Measurements from ENCODE around the gene PKN3. TPM values are rescaled to one million over a fixed set of nuclear protein-coding genes. Genes with fewer than 3 reads are reported as not detected.

The PKN3 gene
- total and polyA plus RNA-seq, 4 donors, result 0.61 to 4.2 (median 1.5) TPM

GRCh38 chr9:128757602-128758001, 55.3 kb downstream of the PKN3 start (continued):
- TF ChIP-seq, protein P1, sequence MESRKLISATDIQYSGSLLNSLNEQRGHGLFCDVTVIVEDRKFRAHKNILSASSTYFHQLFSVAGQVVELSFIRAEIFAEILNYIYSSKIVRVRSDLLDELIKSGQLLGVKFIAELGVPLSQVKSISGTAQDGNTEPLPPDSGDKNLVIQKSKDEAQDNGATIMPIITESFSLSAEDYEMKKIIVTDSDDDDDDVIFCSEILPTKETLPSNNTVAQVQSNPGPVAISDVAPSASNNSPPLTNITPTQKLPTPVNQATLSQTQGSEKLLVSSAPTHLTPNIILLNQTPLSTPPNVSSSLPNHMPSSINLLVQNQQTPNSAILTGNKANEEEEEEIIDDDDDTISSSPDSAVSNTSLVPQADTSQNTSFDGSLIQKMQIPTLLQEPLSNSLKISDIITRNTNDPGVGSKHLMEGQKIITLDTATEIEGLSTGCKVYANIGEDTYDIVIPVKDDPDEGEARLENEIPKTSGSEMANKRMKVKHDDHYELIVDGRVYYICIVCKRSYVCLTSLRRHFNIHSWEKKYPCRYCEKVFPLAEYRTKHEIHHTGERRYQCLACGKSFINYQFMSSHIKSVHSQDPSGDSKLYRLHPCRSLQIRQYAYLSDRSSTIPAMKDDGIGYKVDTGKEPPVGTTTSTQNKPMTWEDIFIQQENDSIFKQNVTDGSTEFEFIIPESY (IDR thresholded peaks at IDR 0.05), result no peak
- TF ChIP-seq HNF4A (conservative IDR thresholded peaks at IDR 0.05), result no peak
- no peak for TF ChIP-seq NR2F2 (IDR thresholded peaks at IDR 0.05)
- TF ChIP-seq RAD21 (IDR thresholded peaks at IDR 0.05), result no peak
- no peak for TF ChIP-seq RXRA (IDR thresholded peaks at IDR 0.05)
- TF ChIP-seq, protein P2, sequence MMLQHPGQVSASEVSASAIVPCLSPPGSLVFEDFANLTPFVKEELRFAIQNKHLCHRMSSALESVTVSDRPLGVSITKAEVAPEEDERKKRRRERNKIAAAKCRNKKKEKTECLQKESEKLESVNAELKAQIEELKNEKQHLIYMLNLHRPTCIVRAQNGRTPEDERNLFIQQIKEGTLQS (IDR thresholded peaks at IDR 0.05), result no peak
- TF ChIP-seq TAF1 (conservative IDR thresholded peaks at IDR 0.05), result no peak
- TF ChIP-seq, protein P3, sequence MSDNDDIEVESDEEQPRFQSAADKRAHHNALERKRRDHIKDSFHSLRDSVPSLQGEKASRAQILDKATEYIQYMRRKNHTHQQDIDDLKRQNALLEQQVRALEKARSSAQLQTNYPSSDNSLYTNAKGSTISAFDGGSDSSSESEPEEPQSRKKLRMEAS (IDR thresholded peaks at IDR 0.05), result no peak
- TF ChIP-seq HNF4G (IDR thresholded peaks at IDR 0.05), result no peak

- WGBS, result 37% methylated on average over 9 of the region's 9 CpGs
- no peaks in the 10 kb centered on the region for H3K27me3 ChIP-seq (ENCODE audit: control insufficient read depth in 4 of 4, insufficient read depth in 4 of 4, low read length in 3 of 4)
- DNase-seq (ENCODE audit: low spot score), result no peak
- H3K9ac ChIP-seq (ENCODE audit: low read depth in 1 of 2, low read length in 2 of 2), result peak overlapping the region; percentile 8 to 26
- no peaks in the 10 kb centered on the region for H3K9me3 ChIP-seq (ENCODE audit: control insufficient read depth in 4 of 4, low read length in 3 of 4)
- H3K4me3 ChIP-seq (ENCODE audit: low read depth in 1 of 3, low read length in 3 of 3), result no peak overlapping the region
- peaks cover 0 to 2% (median 0%) of the 10 kb centered on the region in 4 donors for H3K36me3 ChIP-seq (ENCODE audit: control insufficient read depth in 4 of 4, insufficient read depth in 3 of 4, low read depth in 1 of 4, low read length in 3 of 4)
- TF ChIP-seq JUND (IDR thresholded peaks at IDR 0.05) (peak; percentile 66 to 87), YY1 (IDR thresholded peaks at IDR 0.05) (peak; percentile 96), SP1 (IDR thresholded peaks at IDR 0.05) (peak; percentile 94), RAD21 (IDR thresholded peaks at IDR 0.05) (peak; percentile 1 to 37), GABPA (IDR thresholded peaks at IDR 0.05 in 1 of 2, conservative IDR thresholded peaks at IDR 0.05 in 1 of 2) (peak; percentile 24 to 81), FOXA2 (IDR thresholded peaks at IDR 0.05) (peak; percentile 68), REST (IDR thresholded peaks at IDR 0.05) (peak; percentile 88), FOXA1 (IDR thresholded peaks at IDR 0.05) (peak; percentile 45), RXRA (IDR thresholded peaks at IDR 0.05) (peak; percentile 89 to 91), EGR1 (IDR thresholded peaks at IDR 0.05; ENCODE audit: low read depth in 2 of 2) (peak; percentile 51 to 84), TAF1 (conservative IDR thresholded peaks at IDR 0.05) (peak; percentile 41), NR2F2 (IDR thresholded peaks at IDR 0.05) (peak; percentile 74), HNF4A (conservative IDR thresholded peaks at IDR 0.05) (peak; percentile 98 to 99), HNF4G (IDR thresholded peaks at IDR 0.05) (peak; percentile 90)
- TF ChIP-seq, protein P4, sequence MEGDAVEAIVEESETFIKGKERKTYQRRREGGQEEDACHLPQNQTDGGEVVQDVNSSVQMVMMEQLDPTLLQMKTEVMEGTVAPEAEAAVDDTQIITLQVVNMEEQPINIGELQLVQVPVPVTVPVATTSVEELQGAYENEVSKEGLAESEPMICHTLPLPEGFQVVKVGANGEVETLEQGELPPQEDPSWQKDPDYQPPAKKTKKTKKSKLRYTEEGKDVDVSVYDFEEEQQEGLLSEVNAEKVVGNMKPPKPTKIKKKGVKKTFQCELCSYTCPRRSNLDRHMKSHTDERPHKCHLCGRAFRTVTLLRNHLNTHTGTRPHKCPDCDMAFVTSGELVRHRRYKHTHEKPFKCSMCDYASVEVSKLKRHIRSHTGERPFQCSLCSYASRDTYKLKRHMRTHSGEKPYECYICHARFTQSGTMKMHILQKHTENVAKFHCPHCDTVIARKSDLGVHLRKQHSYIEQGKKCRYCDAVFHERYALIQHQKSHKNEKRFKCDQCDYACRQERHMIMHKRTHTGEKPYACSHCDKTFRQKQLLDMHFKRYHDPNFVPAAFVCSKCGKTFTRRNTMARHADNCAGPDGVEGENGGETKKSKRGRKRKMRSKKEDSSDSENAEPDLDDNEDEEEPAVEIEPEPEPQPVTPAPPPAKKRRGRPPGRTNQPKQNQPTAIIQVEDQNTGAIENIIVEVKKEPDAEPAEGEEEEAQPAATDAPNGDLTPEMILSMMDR (IDR thresholded peaks at IDR 0.05; ENCODE audit: low read depth, low read length, missing input control), result no peak
- TF ChIP-seq, protein P1 (IDR thresholded peaks at IDR 0.05), result peak; percentile 84
- TF ChIP-seq, protein P3 (IDR thresholded peaks at IDR 0.05), result peak; percentile 94
- TF ChIP-seq, protein P2 (IDR thresholded peaks at IDR 0.05), result no peak
- H3K4me1 ChIP-seq (ENCODE audit: control insufficient read depth in 4 of 4, insufficient read depth in 4 of 4, low read length in 3 of 4), result peaks cover 21 to 58% (median 45%) of the 10 kb centered on the region in 4 donors
- H3K27ac ChIP-seq (ENCODE audit: low read depth in 1 of 2, low read length in 2 of 2), result peak overlapping the region; percentile 81 to 90
Observed at GRCh38 chr9:128762671-128763449, 60.6 kb downstream of the PKN3 start.

All from liver (tissue), 9 donors.